Prostate gland (tissue), 2 donors: ENCODE results near the gene VEZF1.

ENCODE experiments used
- POLR2A ChIP-seq: fragments of 450-650 bp; IDR thresholded peaks from one replicate; pipeline ENCODE4 v1.6.1; 2016; ENCODE audit warnings: antibody characterized with exemption, mild to moderate bottlenecking
- POLR2AphosphoS5 ChIP-seq: sonication (generic); formaldehyde crosslinking; IDR thresholded peaks from one replicate; pipeline ENCODE4 v1.6.1; 2017; ENCODE audit warnings: antibody characterized with exemption
- TF ChIP-seq, protein P1 (sequence below), 4 experiments: fragments of 200-600 bp in 2 of 4; fragments of 450-650 bp in 2 of 4; sonication (generic) in 2 of 4; IDR thresholded peaks; 1 replicate in 3 of 4; 2 replicates in 1 of 4; pipeline ENCODE4 v1.5.1; 2016 to 2019; ENCODE audit warnings: antibody characterized with exemption in 4 of 4, mild to moderate bottlenecking in 2 of 4, moderate library complexity in 2 of 4

DNA sequence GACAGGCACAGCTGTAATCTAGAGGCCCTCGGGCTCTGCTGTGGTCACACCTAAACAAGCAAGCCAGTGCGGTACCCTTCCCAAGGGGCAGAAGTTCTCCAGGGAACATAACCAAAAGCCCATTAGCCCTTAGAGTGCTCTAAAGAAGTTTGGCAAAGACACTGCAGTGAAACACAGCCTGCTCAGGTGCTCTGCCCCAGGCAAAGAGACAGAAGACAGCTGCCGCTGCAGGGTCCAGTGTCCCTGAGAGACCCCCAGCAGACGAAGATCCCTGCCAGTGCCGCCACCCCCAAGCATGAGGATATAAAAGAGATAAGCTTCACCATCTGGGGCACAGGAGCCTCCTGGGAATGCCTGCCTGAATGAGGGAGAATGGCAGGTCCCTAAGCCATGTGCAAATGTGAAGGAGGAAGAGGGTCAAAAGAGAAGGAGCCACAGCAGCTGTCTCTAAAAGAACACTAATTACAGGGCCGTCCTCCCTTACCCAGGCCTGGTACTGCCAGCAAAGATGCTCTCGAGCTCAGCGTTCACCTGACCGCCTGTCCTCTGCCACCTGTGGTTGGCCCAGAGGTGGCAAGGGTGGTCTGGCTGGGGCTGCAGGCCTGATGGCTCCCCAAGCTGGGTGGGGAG is 62.6 kb downstream of the VEZF1 start:
- no peak for TF ChIP-seq POLR2AphosphoS5
- TF ChIP-seq, protein P1, sequence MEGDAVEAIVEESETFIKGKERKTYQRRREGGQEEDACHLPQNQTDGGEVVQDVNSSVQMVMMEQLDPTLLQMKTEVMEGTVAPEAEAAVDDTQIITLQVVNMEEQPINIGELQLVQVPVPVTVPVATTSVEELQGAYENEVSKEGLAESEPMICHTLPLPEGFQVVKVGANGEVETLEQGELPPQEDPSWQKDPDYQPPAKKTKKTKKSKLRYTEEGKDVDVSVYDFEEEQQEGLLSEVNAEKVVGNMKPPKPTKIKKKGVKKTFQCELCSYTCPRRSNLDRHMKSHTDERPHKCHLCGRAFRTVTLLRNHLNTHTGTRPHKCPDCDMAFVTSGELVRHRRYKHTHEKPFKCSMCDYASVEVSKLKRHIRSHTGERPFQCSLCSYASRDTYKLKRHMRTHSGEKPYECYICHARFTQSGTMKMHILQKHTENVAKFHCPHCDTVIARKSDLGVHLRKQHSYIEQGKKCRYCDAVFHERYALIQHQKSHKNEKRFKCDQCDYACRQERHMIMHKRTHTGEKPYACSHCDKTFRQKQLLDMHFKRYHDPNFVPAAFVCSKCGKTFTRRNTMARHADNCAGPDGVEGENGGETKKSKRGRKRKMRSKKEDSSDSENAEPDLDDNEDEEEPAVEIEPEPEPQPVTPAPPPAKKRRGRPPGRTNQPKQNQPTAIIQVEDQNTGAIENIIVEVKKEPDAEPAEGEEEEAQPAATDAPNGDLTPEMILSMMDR (IDR thresholded peaks at IDR 0.05) = no peak
- no peak for TF ChIP-seq POLR2A
